ENCODE results near the gene C1QTNF1. TPM values are rescaled to one million over a fixed set of nuclear protein-coding genes. Genes with fewer than 3 reads are reported as not detected.

Gene C1QTNF1
- total RNA-seq, 1 experiment from 2014 or later: 4.0 TPM

DNA sequence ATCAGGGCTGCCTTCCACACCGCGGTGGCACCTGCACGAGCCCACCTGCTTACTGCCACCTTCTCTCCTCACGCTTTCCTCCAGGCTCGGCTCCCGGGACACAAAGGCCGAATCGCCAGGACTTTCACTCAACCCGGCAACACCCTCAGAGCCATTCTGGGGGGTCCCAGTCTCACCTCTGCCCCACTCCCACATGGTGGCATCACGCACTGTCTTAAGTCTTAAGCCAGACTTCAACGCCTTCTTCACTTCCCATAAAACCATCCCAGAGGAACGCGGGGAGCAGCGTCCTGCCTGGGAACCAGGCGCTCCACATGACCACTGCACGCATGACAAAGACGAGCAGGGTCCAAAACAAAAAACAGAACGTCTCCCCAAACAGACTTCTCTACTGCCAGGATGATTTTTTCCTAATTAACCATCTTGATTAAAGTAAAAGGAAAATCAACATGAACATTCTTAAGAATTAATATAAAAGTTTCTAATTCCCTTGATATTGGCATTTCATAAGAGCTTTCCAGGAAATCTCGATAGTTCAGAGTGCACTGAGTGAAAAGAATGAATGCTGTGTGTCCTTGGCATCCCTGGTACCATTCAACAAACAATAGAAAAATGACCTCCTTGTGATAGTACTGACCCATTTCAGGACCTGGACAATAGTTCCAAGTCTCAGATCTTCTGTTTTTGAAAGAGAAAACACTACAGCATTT, 17.0 kb upstream of the C1QTNF1 start:
- no peak for ATAC-seq
- intact Hi-C loops (cut with micrococcal nuclease): no loop called here
- Histone ChIP-seq H3K27me3 (ENCODE audit: insufficient read depth, low read length) (no peaks in the 10 kb centered on the region), H3K9me3 (ENCODE audit: control insufficient read depth in 1 of 2, insufficient read depth in 1 of 2, low read depth in 1 of 2, low read length in 2 of 2) (no peaks in the 10 kb centered on the region), H3K79me2 (ENCODE audit: insufficient read depth, low read length) (peaks cover 70% of the 10 kb centered on the region), H3K9ac (ENCODE audit: low read length) (no peak overlapping the region), H3K27ac (ENCODE audit: low read depth, low read length) (no peak overlapping the region), H3K36me3 (ENCODE audit: control insufficient read depth in 1 of 2, insufficient read depth in 2 of 2, low read length in 2 of 2) (peaks cover 4 to 14% of the 10 kb centered on the region in 2 experiments; a peak in 2 of 4 replicates), H3K4me2 (ENCODE audit: low read length) (no peak overlapping the region), H3K4me1 (ENCODE audit: control insufficient read depth in 1 of 2, insufficient read depth in 2 of 2, low read length in 2 of 2) (peaks cover 19 to 57% of the 10 kb centered on the region in 2 experiments), H3K4me3 (replicated peaks in 1 of 2; ENCODE audit: low read depth in 1 of 2, low read length in 2 of 2) (no peak overlapping the region), H4K20me1 (ENCODE audit: insufficient read depth) (no peaks in the 10 kb centered on the region), H2AFZ (ENCODE audit: low read depth, low read length, poor library complexity, severe bottlenecking) (no peak overlapping the region), H3K9me2 (ENCODE audit: insufficient read depth) (no peaks in the 10 kb centered on the region)
- TF ChIP-seq, protein P1, sequence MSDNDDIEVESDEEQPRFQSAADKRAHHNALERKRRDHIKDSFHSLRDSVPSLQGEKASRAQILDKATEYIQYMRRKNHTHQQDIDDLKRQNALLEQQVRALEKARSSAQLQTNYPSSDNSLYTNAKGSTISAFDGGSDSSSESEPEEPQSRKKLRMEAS (IDR thresholded peaks at IDR 0.05): no peak
- TF ChIP-seq JUND (IDR thresholded peaks at IDR 0.05) (no peak), ZNF274 (IDR thresholded peaks at IDR 0.05; ENCODE audit: low read depth, low read length) (no peak), ELF1 (IDR thresholded peaks at IDR 0.05; ENCODE audit: borderline replicate concordance, low read depth) (no peak), CBX3 (IDR thresholded peaks at IDR 0.05; ENCODE audit: low read depth) (no peak), RAD21 (IDR thresholded peaks at IDR 0.05; ENCODE audit: low read depth) (no peak), YY1 (IDR thresholded peaks at IDR 0.05; ENCODE audit: extremely low read depth, insufficient replicate concordance, low read depth, low read length) (no peak), EGR1 (IDR thresholded peaks at IDR 0.05; ENCODE audit: low read depth) (no peak), EZH2phosphoT487 (IDR thresholded peaks at IDR 0.05; ENCODE audit: borderline replicate concordance) (no peak), CEBPB (IDR thresholded peaks at IDR 0.05; ENCODE audit: low read depth) (no peak), ZFX (IDR thresholded peaks at IDR 0.05) (no peak), SP1 (IDR thresholded peaks at IDR 0.05; ENCODE audit: low read depth) (no peak), SIN3A (IDR thresholded peaks at IDR 0.05; ENCODE audit: low read depth) (no peak)
- TF ChIP-seq, protein P2, sequence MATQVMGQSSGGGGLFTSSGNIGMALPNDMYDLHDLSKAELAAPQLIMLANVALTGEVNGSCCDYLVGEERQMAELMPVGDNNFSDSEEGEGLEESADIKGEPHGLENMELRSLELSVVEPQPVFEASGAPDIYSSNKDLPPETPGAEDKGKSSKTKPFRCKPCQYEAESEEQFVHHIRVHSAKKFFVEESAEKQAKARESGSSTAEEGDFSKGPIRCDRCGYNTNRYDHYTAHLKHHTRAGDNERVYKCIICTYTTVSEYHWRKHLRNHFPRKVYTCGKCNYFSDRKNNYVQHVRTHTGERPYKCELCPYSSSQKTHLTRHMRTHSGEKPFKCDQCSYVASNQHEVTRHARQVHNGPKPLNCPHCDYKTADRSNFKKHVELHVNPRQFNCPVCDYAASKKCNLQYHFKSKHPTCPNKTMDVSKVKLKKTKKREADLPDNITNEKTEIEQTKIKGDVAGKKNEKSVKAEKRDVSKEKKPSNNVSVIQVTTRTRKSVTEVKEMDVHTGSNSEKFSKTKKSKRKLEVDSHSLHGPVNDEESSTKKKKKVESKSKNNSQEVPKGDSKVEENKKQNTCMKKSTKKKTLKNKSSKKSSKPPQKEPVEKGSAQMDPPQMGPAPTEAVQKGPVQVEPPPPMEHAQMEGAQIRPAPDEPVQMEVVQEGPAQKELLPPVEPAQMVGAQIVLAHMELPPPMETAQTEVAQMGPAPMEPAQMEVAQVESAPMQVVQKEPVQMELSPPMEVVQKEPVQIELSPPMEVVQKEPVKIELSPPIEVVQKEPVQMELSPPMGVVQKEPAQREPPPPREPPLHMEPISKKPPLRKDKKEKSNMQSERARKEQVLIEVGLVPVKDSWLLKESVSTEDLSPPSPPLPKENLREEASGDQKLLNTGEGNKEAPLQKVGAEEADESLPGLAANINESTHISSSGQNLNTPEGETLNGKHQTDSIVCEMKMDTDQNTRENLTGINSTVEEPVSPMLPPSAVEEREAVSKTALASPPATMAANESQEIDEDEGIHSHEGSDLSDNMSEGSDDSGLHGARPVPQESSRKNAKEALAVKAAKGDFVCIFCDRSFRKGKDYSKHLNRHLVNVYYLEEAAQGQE (IDR thresholded peaks at IDR 0.05; ENCODE audit: low read depth): no peak
- BruUV-seq (replicated peaks): no TSS peak
- no peak for DNase-seq (ENCODE audit: low read depth, low spot score)
- CTCF ChIA-PET: no interaction called here
- POLR2A ChIA-PET: no interaction called here
- RAD21 ChIA-PET (ENCODE audit: low non-redundant PET in 1 of 2, low total read pairs in 2 of 2, uncharacterized antibody in 2 of 2, unreplicated experiment in 2 of 2): no interaction called here

All from HCT116 (cell line).